ENCODE data around the gene LHFPL6. TPM values are rescaled to one million over a fixed set of nuclear protein-coding genes. Genes with fewer than 3 reads are reported as not detected.

LHFPL6 gene
- total RNA-seq, 1 donor from 2014 or later, result 31.7 TPM

GRCh38 chr13:39336937-39337336 lies 266.1 kb downstream of the LHFPL6 start:
- Mint-ChIP-seq H3K27ac (no peak overlapping the region), H3K27me3 (peaks cover 4% of the 10 kb centered on the region), H3K4me3 (no peak overlapping the region), H3K4me1 (ENCODE audit: unreplicated experiment) (no peaks in the 10 kb centered on the region), H3K36me3 (peaks cover 10% of the 10 kb centered on the region), H3K9me3 (no peaks in the 10 kb centered on the region)
- DNase-seq (ENCODE audit: extremely low spot score, unreplicated experiment), result no peak
- TF ChIP-seq CTCF (conservative IDR thresholded peaks at IDR 0.05), result no peak

- Mint-ChIP-seq H3K27ac (no peak overlapping the region), H3K36me3 (peaks cover 12% of the 10 kb centered on the region), H3K27me3 (peaks cover 4% of the 10 kb centered on the region), H3K4me1 (ENCODE audit: unreplicated experiment) (no peaks in the 10 kb centered on the region), H3K4me3 (no peak overlapping the region), H3K9me3 (no peaks in the 10 kb centered on the region)
- DNase-seq (ENCODE audit: extremely low spot score, unreplicated experiment), result no peak
- TF ChIP-seq CTCF (conservative IDR thresholded peaks at IDR 0.05), result no peak
These were observed 266.8 kb downstream of the LHFPL6 start for GRCh38 chr13:39336207-39336606.

- DNase-seq (ENCODE audit: extremely low spot score, unreplicated experiment), result no peak
- no peak for TF ChIP-seq CTCF (conservative IDR thresholded peaks at IDR 0.05)
- Mint-ChIP-seq H3K27ac (no peak overlapping the region), H3K4me3 (no peak overlapping the region), H3K27me3 (peaks cover 4% of the 10 kb centered on the region), H3K4me1 (ENCODE audit: unreplicated experiment) (no peaks in the 10 kb centered on the region), H3K36me3 (peaks cover 12% of the 10 kb centered on the region), H3K9me3 (no peaks in the 10 kb centered on the region)
These were observed 267.3 kb downstream of the LHFPL6 start for GRCh38 chr13:39335721-39336120.

- Mint-ChIP-seq H3K4me3 (no peak overlapping the region), H3K27ac (no peak overlapping the region), H3K9me3 (peaks cover 6% of the 10 kb centered on the region), H3K4me1 (ENCODE audit: unreplicated experiment) (peaks cover 22% of the 10 kb centered on the region), H3K27me3 (peaks cover 4% of the 10 kb centered on the region), H3K36me3 (peaks cover 9% of the 10 kb centered on the region)
- TF ChIP-seq CTCF (conservative IDR thresholded peaks at IDR 0.05), result no peak
- no peak for DNase-seq (ENCODE audit: extremely low spot score, unreplicated experiment)
These were observed 272.5 kb downstream of the LHFPL6 start for GRCh38 chr13:39330504-39330903.

GRCh38 chr13:39329182-39329639 lies 273.8 kb downstream of the LHFPL6 start:
- Mint-ChIP-seq H3K27ac (no peak overlapping the region), H3K4me3 (no peak overlapping the region), H3K9me3 (peaks cover 6% of the 10 kb centered on the region), H3K36me3 (peaks cover 9% of the 10 kb centered on the region), H3K4me1 (ENCODE audit: unreplicated experiment) (peaks cover 22% of the 10 kb centered on the region), H3K27me3 (peaks cover 4% of the 10 kb centered on the region)
- no peak for DNase-seq (ENCODE audit: extremely low spot score, unreplicated experiment)
- no peak for TF ChIP-seq CTCF (conservative IDR thresholded peaks at IDR 0.05)

- Mint-ChIP-seq H3K27me3 (no peaks in the 10 kb centered on the region), H3K27ac (no peak overlapping the region), H3K4me1 (ENCODE audit: unreplicated experiment) (peaks cover 28% of the 10 kb centered on the region), H3K36me3 (peaks cover 5% of the 10 kb centered on the region), H3K4me3 (no peak overlapping the region), H3K9me3 (peaks cover 6% of the 10 kb centered on the region)
- DNase-seq (ENCODE audit: extremely low spot score, unreplicated experiment), result no peak
- no peak for TF ChIP-seq CTCF (conservative IDR thresholded peaks at IDR 0.05)
These were observed 275.9 kb downstream of the LHFPL6 start for GRCh38 chr13:39327172-39327479.

All from type B pancreatic cell (in vitro differentiated cells).